Progenitor cell of endocrine pancreas (in vitro differentiated cells): ENCODE data around the gene LTBP1. TPM values are rescaled to one million over a fixed set of nuclear protein-coding genes. Genes with fewer than 3 reads are reported as not detected.

Source experiments
- DNase-seq: peaks from one replicate; pipeline ENCODE4 v3.0.0; 2021; ENCODE audit warnings: low spot score; ENCODE audit not compliant: unreplicated experiment
- H3K27ac Mint-ChIP-seq: 2 replicates; pipeline ENCODE4 v1.8.0; 2021; ENCODE audit warnings: mild to moderate bottlenecking, moderate library complexity, mixed read lengths
- H3K27me3 Mint-ChIP-seq: 2 replicates; pipeline ENCODE4 v1.8.0; 2021; ENCODE audit warnings: mixed read lengths
- H3K36me3 Mint-ChIP-seq: 2 replicates; pipeline ENCODE4 v1.8.0; 2022; ENCODE audit warnings: mixed read lengths; ENCODE audit not compliant: insufficient read depth
- H3K4me1 Mint-ChIP-seq: 2 replicates; pipeline ENCODE4 v1.8.0; 2021; ENCODE audit warnings: low read depth, mixed read lengths
- H3K4me3 Mint-ChIP-seq: 2 replicates; pipeline ENCODE4 v1.8.0; 2021; ENCODE audit warnings: low read depth, mild to moderate bottlenecking, moderate library complexity, mixed read lengths
- H3K9me3 Mint-ChIP-seq: 2 replicates; pipeline ENCODE4 v1.8.0; 2021; ENCODE audit warnings: low read depth, mixed read lengths
- total RNA-seq: library from RNA; stranded (reverse); gene quantifications from 2 replicates; pipeline ENCODE4 v1.2.1, GENCODE V29; 2021
- TF ChIP-seq, protein P1 (sequence below): fragments of 200-600 bp; sonication (generic); IDR thresholded peaks from one replicate; pipeline ENCODE4 v1.5.0; 2021; ENCODE audit warnings: antibody characterized with exemption, mild to moderate bottlenecking; ENCODE audit not compliant: unreplicated experiment

LTBP1 gene
- total RNA-seq, 1 donor from 2014 or later, result 63.0 TPM

DNA sequence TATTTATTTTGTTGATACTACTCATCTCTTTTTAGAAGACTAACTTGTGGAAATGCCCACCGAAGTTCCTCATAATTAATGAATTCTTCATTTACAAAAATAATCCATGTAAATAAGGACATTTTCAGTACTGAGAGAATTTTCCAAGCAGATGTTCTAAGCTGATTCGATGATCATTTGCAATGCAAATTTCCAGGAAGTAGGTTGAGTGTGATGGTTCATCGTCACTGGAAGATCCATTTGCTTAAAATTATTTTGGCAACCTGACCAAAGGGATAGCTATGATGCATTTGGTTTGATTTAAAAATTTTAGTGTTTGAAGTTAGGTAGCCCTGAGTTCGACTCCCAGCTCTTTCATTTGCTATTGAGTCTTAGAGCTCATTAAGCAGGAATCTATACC is 272.4 kb downstream of the LTBP1 start:
- Mint-ChIP-seq H3K27me3 (no peaks in the 10 kb centered on the region), H3K36me3 (peaks cover 3% of the 10 kb centered on the region), H3K9me3 (peaks cover 4% of the 10 kb centered on the region), H3K4me1 (peaks cover 3% of the 10 kb centered on the region), H3K4me3 (no peak overlapping the region), H3K27ac (no peak overlapping the region)
- TF ChIP-seq, protein P1, sequence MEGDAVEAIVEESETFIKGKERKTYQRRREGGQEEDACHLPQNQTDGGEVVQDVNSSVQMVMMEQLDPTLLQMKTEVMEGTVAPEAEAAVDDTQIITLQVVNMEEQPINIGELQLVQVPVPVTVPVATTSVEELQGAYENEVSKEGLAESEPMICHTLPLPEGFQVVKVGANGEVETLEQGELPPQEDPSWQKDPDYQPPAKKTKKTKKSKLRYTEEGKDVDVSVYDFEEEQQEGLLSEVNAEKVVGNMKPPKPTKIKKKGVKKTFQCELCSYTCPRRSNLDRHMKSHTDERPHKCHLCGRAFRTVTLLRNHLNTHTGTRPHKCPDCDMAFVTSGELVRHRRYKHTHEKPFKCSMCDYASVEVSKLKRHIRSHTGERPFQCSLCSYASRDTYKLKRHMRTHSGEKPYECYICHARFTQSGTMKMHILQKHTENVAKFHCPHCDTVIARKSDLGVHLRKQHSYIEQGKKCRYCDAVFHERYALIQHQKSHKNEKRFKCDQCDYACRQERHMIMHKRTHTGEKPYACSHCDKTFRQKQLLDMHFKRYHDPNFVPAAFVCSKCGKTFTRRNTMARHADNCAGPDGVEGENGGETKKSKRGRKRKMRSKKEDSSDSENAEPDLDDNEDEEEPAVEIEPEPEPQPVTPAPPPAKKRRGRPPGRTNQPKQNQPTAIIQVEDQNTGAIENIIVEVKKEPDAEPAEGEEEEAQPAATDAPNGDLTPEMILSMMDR, result no peak
- DNase-seq, result no peak

- peaks cover 1% of the 10 kb centered on the region for H3K36me3 Mint-ChIP-seq
- H3K9me3 Mint-ChIP-seq, result no peaks in the 10 kb centered on the region
- no peaks in the 10 kb centered on the region for H3K4me1 Mint-ChIP-seq
- TF ChIP-seq, protein P1, result no peak
- no peaks in the 10 kb centered on the region for H3K27me3 Mint-ChIP-seq
- H3K27ac Mint-ChIP-seq, result no peak overlapping the region
- H3K4me3 Mint-ChIP-seq, result no peak overlapping the region
- DNase-seq, result no peak
These were observed 273.1 kb downstream of the LTBP1 start for GRCh38 chr2:33219850-33220275.

- no peak for DNase-seq
- TF ChIP-seq, protein P1, result no peak
- Mint-ChIP-seq H3K4me1 (no peaks in the 10 kb centered on the region), H3K36me3 (peaks cover 7% of the 10 kb centered on the region), H3K9me3 (peaks cover 4% of the 10 kb centered on the region), H3K4me3 (no peak overlapping the region), H3K27me3 (no peaks in the 10 kb centered on the region), H3K27ac (no peak overlapping the region)
These were observed 273.8 kb downstream of the LTBP1 start for GRCh38 chr2:33220533-33220932.

- H3K36me3 Mint-ChIP-seq, result peaks cover 9% of the 10 kb centered on the region
- H3K27ac Mint-ChIP-seq, result no peak overlapping the region
- H3K9me3 Mint-ChIP-seq, result peaks cover 7% of the 10 kb centered on the region
- H3K4me3 Mint-ChIP-seq, result no peak overlapping the region
- H3K27me3 Mint-ChIP-seq, result no peaks in the 10 kb centered on the region
- TF ChIP-seq, protein P1, result no peak
- no peak for DNase-seq
- H3K4me1 Mint-ChIP-seq, result no peaks in the 10 kb centered on the region
These were observed 274.5 kb downstream of the LTBP1 start for GRCh38 chr2:33221046-33221784.

- no peak overlapping the region for H3K4me3 Mint-ChIP-seq
- H3K27me3 Mint-ChIP-seq, result no peaks in the 10 kb centered on the region
- peaks cover 7% of the 10 kb centered on the region for H3K9me3 Mint-ChIP-seq
- H3K27ac Mint-ChIP-seq, result no peak overlapping the region
- peaks cover 9% of the 10 kb centered on the region for H3K36me3 Mint-ChIP-seq
- DNase-seq, result no peak
- TF ChIP-seq, protein P1, result no peak
- H3K4me1 Mint-ChIP-seq, result no peaks in the 10 kb centered on the region
These were observed 275.6 kb downstream of the LTBP1 start for GRCh38 chr2:33222309-33222708.
